ENCODE measurements around the gene ATRN.

The ATRN gene

DNA sequence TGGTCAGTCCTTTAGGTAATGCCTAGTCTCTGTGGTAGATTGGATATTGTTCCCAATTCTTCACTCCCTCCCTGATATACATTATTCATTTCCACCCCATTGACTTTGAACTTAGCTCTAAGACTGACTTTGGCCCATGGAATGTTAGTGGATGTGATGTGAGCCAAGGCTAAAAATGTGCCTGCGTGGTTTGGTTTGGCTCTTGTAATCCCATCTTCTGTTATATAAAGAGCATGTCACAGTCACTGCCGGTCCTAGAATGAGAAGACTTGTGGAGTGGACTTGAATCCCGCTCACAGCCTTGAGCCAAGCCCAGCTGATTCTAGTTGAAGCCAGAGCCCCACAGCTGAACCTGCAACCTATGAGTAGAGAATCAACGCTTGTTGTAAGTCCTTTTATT lies 39.7 kb upstream of the ATRN start:
- Histone ChIP-seq H3K9me3 (ENCODE audit: control insufficient read depth, insufficient read depth, low read depth, low read length) (no peaks in the 10 kb centered on the region), H3K27ac (ENCODE audit: extremely low read depth, low read depth, low read length) (no peak overlapping the region), H3K36me3 (ENCODE audit: control insufficient read depth in 2 of 2, insufficient read depth in 1 of 2, low read length in 2 of 2) (no peaks in the 10 kb centered on the region), H3K4me1 (ENCODE audit: control insufficient read depth, insufficient read depth, low read length) (no peaks in the 10 kb centered on the region), H3K4me3 (ENCODE audit: low read depth, low read length) (no peak overlapping the region)
- TF ChIP-seq WT1 (tag by site-specific recombination; IDR thresholded peaks at IDR 0.05) = no peak
- no peak for TF ChIP-seq ZNF169 (tag by site-specific recombination; IDR thresholded peaks at IDR 0.05)
- TF ChIP-seq SCRT1 (tag by site-specific recombination; IDR thresholded peaks at IDR 0.05; ENCODE audit: borderline replicate concordance) = no peak
- no peak for TF ChIP-seq GLI2 (tag by site-specific recombination; IDR thresholded peaks at IDR 0.05; ENCODE audit: borderline replicate concordance, low read depth)
- TF ChIP-seq ZNF391 (tag by site-specific recombination; IDR thresholded peaks at IDR 0.05; ENCODE audit: borderline replicate concordance, low read depth) = no peak
- TF ChIP-seq GLI4 (tag by site-specific recombination; IDR thresholded peaks at IDR 0.05) = no peak
- TF ChIP-seq KLF1 (tag by site-specific recombination; IDR thresholded peaks at IDR 0.05) = no peak
- TF ChIP-seq, protein P1, sequence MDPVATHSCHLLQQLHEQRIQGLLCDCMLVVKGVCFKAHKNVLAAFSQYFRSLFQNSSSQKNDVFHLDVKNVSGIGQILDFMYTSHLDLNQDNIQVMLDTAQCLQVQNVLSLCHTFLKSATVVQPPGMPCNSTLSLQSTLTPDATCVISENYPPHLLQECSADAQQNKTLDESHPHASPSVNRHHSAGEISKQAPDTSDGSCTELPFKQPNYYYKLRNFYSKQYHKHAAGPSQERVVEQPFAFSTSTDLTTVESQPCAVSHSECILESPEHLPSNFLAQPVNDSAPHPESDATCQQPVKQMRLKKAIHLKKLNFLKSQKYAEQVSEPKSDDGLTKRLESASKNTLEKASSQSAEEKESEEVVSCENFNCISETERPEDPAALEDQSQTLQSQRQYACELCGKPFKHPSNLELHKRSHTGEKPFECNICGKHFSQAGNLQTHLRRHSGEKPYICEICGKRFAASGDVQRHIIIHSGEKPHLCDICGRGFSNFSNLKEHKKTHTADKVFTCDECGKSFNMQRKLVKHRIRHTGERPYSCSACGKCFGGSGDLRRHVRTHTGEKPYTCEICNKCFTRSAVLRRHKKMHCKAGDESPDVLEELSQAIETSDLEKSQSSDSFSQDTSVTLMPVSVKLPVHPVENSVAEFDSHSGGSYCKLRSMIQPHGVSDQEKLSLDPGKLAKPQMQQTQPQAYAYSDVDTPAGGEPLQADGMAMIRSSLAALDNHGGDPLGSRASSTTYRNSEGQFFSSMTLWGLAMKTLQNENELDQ (tag by site-specific recombination; IDR thresholded peaks at IDR 0.05; ENCODE audit: low read depth) = no peak
- ChIA-PET CTCF (interaction anchor here (0.6 kb wide), 1 partner anchor 178 kb away, joined by 4 read pairs; no protein-coding TSS in a partner anchor), POLR2A (no interaction called here)

DNA sequence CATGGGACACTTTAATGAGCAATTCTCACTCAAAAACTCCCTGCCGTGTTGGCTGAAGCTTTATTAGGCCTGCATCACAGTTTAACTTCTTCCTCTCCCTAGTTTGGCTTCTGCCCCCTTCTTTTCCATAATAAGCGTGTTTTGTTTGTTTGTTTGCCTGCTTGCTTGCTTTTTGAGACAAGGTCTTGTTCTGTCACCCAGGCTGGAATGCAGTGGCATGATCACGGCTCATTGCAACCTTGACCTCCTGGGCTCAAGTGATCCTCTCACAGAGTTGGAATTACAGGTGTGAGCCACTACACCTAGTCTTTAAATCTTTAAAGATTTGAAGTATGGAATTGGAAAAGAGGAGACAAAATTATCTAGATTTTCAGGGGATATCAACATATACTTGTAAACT lies 38.0 kb upstream of the ATRN start:
- no peak overlapping the region for H3K4me3 ChIP-seq (ENCODE audit: low read depth, low read length)
- H3K4me1 ChIP-seq (ENCODE audit: control insufficient read depth, insufficient read depth, low read length) = peaks cover 5% of the 10 kb centered on the region; the same call in 1 of the 2 replicates
- ChIA-PET POLR2A (no interaction called here), CTCF (interaction anchor here (0.6 kb wide), 1 partner anchor 59 kb away, joined by 3 read pairs; no protein-coding TSS in a partner anchor)
- no peaks in the 10 kb centered on the region for H3K9me3 ChIP-seq (ENCODE audit: control insufficient read depth, insufficient read depth, low read depth, low read length)
- no peaks in the 10 kb centered on the region for H3K36me3 ChIP-seq (ENCODE audit: control insufficient read depth in 2 of 2, insufficient read depth in 1 of 2, low read length in 2 of 2)
- no peak overlapping the region for H3K27ac ChIP-seq (ENCODE audit: extremely low read depth, low read depth, low read length)
- TF ChIP-seq, protein P2, sequence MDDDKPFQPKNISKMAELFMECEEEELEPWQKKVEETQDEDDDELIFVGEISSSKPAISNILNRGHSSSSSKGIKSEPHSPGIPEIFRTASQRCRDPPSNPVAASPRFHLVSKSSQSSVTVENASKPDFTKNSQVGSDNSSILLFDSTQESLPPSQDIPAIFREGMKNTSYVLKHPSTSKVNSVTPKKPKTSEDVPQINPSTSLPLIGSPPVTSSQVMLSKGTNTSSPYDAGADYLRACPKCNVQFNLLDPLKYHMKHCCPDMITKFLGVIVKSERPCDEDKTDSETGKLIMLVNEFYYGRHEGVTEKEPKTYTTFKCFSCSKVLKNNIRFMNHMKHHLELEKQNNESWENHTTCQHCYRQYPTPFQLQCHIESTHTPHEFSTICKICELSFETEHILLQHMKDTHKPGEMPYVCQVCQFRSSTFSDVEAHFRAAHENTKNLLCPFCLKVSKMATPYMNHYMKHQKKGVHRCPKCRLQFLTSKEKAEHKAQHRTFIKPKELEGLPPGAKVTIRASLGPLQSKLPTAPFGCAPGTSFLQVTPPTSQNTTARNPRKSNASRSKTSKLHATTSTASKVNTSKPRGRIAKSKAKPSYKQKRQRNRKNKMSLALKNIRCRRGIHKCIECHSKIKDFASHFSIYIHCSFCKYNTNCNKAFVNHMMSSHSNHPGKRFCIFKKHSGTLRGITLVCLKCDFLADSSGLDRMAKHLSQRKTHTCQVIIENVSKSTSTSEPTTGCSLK (tag by site-specific recombination; IDR thresholded peaks at IDR 0.05) = no peak
- TF ChIP-seq ZNF175 (tag by site-specific recombination; IDR thresholded peaks at IDR 0.05) = no peak
- TF ChIP-seq SP2 (tag by site-specific recombination; IDR thresholded peaks at IDR 0.05) = no peak
- TF ChIP-seq, protein P3, sequence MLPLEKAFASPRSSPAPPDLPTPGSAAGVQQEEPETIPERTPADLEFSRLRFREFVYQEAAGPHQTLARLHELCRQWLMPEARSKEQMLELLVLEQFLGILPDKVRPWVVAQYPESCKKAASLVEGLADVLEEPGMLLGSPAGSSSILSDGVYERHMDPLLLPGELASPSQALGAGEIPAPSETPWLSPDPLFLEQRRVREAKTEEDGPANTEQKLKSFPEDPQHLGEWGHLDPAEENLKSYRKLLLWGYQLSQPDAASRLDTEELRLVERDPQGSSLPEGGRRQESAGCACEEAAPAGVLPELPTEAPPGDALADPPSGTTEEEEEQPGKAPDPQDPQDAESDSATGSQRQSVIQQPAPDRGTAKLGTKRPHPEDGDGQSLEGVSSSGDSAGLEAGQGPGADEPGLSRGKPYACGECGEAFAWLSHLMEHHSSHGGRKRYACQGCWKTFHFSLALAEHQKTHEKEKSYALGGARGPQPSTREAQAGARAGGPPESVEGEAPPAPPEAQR (tag by site-specific recombination; IDR thresholded peaks at IDR 0.05) = no peak
- TF ChIP-seq ZNF350 (tag by site-specific recombination; IDR thresholded peaks at IDR 0.05) = no peak
- TF ChIP-seq, protein P4, sequence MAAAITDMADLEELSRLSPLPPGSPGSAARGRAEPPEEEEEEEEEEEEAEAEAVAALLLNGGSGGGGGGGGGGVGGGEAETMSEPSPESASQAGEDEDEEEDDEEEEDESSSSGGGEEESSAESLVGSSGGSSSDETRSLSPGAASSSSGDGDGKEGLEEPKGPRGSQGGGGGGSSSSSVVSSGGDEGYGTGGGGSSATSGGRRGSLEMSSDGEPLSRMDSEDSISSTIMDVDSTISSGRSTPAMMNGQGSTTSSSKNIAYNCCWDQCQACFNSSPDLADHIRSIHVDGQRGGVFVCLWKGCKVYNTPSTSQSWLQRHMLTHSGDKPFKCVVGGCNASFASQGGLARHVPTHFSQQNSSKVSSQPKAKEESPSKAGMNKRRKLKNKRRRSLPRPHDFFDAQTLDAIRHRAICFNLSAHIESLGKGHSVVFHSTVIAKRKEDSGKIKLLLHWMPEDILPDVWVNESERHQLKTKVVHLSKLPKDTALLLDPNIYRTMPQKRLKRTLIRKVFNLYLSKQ (tag by site-specific recombination; IDR thresholded peaks at IDR 0.05; ENCODE audit: borderline replicate concordance) = no peak
- no peak for TF ChIP-seq ZNF302 (tag by site-specific recombination; IDR thresholded peaks at IDR 0.05; ENCODE audit: low read depth)
- TF ChIP-seq, protein P5, sequence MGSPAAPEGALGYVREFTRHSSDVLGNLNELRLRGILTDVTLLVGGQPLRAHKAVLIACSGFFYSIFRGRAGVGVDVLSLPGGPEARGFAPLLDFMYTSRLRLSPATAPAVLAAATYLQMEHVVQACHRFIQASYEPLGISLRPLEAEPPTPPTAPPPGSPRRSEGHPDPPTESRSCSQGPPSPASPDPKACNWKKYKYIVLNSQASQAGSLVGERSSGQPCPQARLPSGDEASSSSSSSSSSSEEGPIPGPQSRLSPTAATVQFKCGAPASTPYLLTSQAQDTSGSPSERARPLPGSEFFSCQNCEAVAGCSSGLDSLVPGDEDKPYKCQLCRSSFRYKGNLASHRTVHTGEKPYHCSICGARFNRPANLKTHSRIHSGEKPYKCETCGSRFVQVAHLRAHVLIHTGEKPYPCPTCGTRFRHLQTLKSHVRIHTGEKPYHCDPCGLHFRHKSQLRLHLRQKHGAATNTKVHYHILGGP (tag by site-specific recombination; IDR thresholded peaks at IDR 0.05) = no peak
- no peak for TF ChIP-seq ZNF138 (tag by site-specific recombination; IDR thresholded peaks at IDR 0.05; ENCODE audit: borderline replicate concordance)
- TF ChIP-seq ZNF24 (tag by site-specific recombination; IDR thresholded peaks at IDR 0.05) = no peak
- no peak for TF ChIP-seq ZNF560 (tag by site-specific recombination; IDR thresholded peaks at IDR 0.05; ENCODE audit: borderline replicate concordance)
- TF ChIP-seq ZBTB8A (tag by site-specific recombination; IDR thresholded peaks at IDR 0.05) = no peak
- TF ChIP-seq, protein P6, sequence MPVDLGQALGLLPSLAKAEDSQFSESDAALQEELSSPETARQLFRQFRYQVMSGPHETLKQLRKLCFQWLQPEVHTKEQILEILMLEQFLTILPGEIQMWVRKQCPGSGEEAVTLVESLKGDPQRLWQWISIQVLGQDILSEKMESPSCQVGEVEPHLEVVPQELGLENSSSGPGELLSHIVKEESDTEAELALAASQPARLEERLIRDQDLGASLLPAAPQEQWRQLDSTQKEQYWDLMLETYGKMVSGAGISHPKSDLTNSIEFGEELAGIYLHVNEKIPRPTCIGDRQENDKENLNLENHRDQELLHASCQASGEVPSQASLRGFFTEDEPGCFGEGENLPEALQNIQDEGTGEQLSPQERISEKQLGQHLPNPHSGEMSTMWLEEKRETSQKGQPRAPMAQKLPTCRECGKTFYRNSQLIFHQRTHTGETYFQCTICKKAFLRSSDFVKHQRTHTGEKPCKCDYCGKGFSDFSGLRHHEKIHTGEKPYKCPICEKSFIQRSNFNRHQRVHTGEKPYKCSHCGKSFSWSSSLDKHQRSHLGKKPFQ (tag by site-specific recombination; IDR thresholded peaks at IDR 0.05) = no peak
- TF ChIP-seq ZFHX2 (tag by site-specific recombination; conservative IDR thresholded peaks at IDR 0.05) = no peak
- no peak for TF ChIP-seq ZNF660 (tag by site-specific recombination; IDR thresholded peaks at IDR 0.05)
